HL-60/S4 treated with phorbol 12-myristate 13-acetate at 8.2 ng/mL for 4 days and 3 days (cell line): Measurements from ENCODE around the gene RIPK1.

Experiments
- in situ Hi-C: fragments of 300-500 bp; cut with MboI; formaldehyde crosslinking; loops from 2 replicates; pipeline ENCODE4 v1.15.0; 2022; ENCODE audit warnings: low sequenced_read_pairs

The RIPK1 gene

GRCh38 chr6:3157131-3157933, 89.0 kb downstream of the RIPK1 start, which contains the start of gene TUBB2A:
Gene TUBB2A, minus strand, starts transcription at chr6:3157544. Its CDS starts 81 bp downstream, at chr6:3157463.
- in situ Hi-C loops = no loop called here

- in situ Hi-C loops = no loop called here
These were observed 91.8 kb downstream of the RIPK1 start for GRCh38 chr6:3159805-3160781.

- in situ Hi-C loops = no loop called here
These were observed 93.8 kb downstream of the RIPK1 start for GRCh38 chr6:3162067-3162497.

GRCh38 chr6:3162565-3163247, 94.4 kb downstream of the RIPK1 start:
- in situ Hi-C loops = no loop called here

- in situ Hi-C loops = no loop called here
These were observed 94.9 kb downstream of the RIPK1 start for GRCh38 chr6:3163248-3163594.

GRCh38 chr6:3164388-3164787, 96.1 kb downstream of the RIPK1 start:
- in situ Hi-C loops = no loop called here
